ENCODE measurements around the gene MRPS18A. TPM values are rescaled to one million over a fixed set of nuclear protein-coding genes. Genes with fewer than 3 reads are reported as not detected.
"Not testable (repeated sequence)": the region's sequence is repeated elsewhere in the genome, so short reads cannot be mapped to it uniquely, and the experiment has no call there.

The MRPS18A gene
- total RNA-seq, 3 donors from 2014 or later = 37.7 to 63.2 (median 40.6) TPM

- intact Hi-C loops (cut with DNase I; ENCODE audit: low total_unique reads) = loop anchor here (5.0 kb wide), 1 partner anchor 100 kb away; no protein-coding TSS in a partner anchor
- TF ChIP-seq CTCF (IDR thresholded peaks at IDR 0.05) (peak; percentile 89 to 95 (median 93)), POLR2A (IDR thresholded peaks at IDR 0.05) (no peak), POLR2AphosphoS5 (IDR thresholded peaks at IDR 0.05) (peak; percentile 21 to 48 (median 28))
- peak overlapping the region in 1 of 3 donors; percentile 30 for H3K4me3 ChIP-seq
- DNase-seq (ENCODE audit: low spot score in 2 of 2) = peak; percentile 81 to 87
- no peaks in the 10 kb centered on the region for H3K27me3 ChIP-seq
- no peaks in the 10 kb centered on the region for H3K36me3 ChIP-seq
- no peaks in the 10 kb centered on the region for H3K9me3 ChIP-seq
- peaks cover 3 to 16% of the 10 kb centered on the region in 2 donors for H3K4me1 ChIP-seq
- H3K27ac ChIP-seq = peak overlapping the region; percentile 70 to 81
Measured at GRCh38 chr6:43667245-43668150, 20.1 kb downstream of the MRPS18A start.

GRCh38 chr6:43666196-43666920 is 21.2 kb downstream of the MRPS18A start:
- intact Hi-C loops (cut with DNase I; ENCODE audit: low total_unique reads) = loop anchor here (5.0 kb wide), 1 partner anchor 101 kb away; no protein-coding TSS in a partner anchor
- TF ChIP-seq POLR2A (IDR thresholded peaks at IDR 0.05) (no peak), CTCF (IDR thresholded peaks at IDR 0.05) (no peak), POLR2AphosphoS5 (IDR thresholded peaks at IDR 0.05) (no peak)
- Histone ChIP-seq H3K4me1 (peaks cover 3 to 16% of the 10 kb centered on the region in 2 donors), H3K9me3 (no peaks in the 10 kb centered on the region), H3K36me3 (no peaks in the 10 kb centered on the region), H3K27ac (no peak overlapping the region), H3K27me3 (no peaks in the 10 kb centered on the region), H3K4me3 (no peak overlapping the region)
- DNase-seq (ENCODE audit: low spot score in 2 of 2) = no peak

GRCh38 chr6:43665376-43665775 is 22.2 kb downstream of the MRPS18A start:
- DNase-seq (ENCODE audit: low spot score in 2 of 2) = no peak
- Histone ChIP-seq H3K27ac (no peak overlapping the region), H3K9me3 (no peaks in the 10 kb centered on the region), H3K4me3 (no peak overlapping the region), H3K27me3 (no peaks in the 10 kb centered on the region), H3K4me1 (peaks cover 3 to 16% of the 10 kb centered on the region in 2 donors), H3K36me3 (no peaks in the 10 kb centered on the region)
- TF ChIP-seq POLR2A (IDR thresholded peaks at IDR 0.05) (no peak), POLR2AphosphoS5 (IDR thresholded peaks at IDR 0.05) (no peak), CTCF (IDR thresholded peaks at IDR 0.05) (no peak)
- intact Hi-C loops (cut with DNase I; ENCODE audit: low total_unique reads) = loop anchor here (5.0 kb wide), 1 partner anchor 102 kb away; no protein-coding TSS in a partner anchor

- DNase-seq (ENCODE audit: low spot score in 2 of 2) = not testable (repeated sequence)
Measured at GRCh38 chr6:43662948-43663347, 24.6 kb downstream of the MRPS18A start.

GRCh38 chr6:43658161-43658560 is 29.4 kb downstream of the MRPS18A start:
- Histone ChIP-seq H3K9me3 (no peaks in the 10 kb centered on the region), H3K4me3 (no peak overlapping the region), H3K4me1 (no peaks in the 10 kb centered on the region), H3K36me3 (no peaks in the 10 kb centered on the region), H3K27ac (no peak overlapping the region), H3K27me3 (no peaks in the 10 kb centered on the region)
- no peak for DNase-seq (ENCODE audit: low spot score in 2 of 2)
- intact Hi-C loops (cut with DNase I; ENCODE audit: low total_unique reads) = no loop called here
- TF ChIP-seq CTCF (IDR thresholded peaks at IDR 0.05) = no peak
- TF ChIP-seq POLR2AphosphoS5 (IDR thresholded peaks at IDR 0.05) = no peak
- TF ChIP-seq POLR2A (IDR thresholded peaks at IDR 0.05) = no peak

More at GRCh38 chr6:43662948-43663347, 24.6 kb downstream of the MRPS18A start:
- H3K27ac ChIP-seq; intact Hi-C loops (cut with DNase I; ENCODE audit: low total_unique reads); H3K36me3 ChIP-seq; H3K4me1 ChIP-seq; H3K27me3 ChIP-seq; H3K9me3 ChIP-seq; H3K4me3 ChIP-seq: not testable (repeated sequence)
